ENCODE measurements around the gene AK4. TPM values are rescaled to one million over a fixed set of nuclear protein-coding genes. Genes with fewer than 3 reads are reported as not detected.

Gene AK4
- total and polyA plus RNA-seq, 2 of the 4 experiments (the other 2 are of a cell fraction), result 12.4 to 30.3 TPM

DNA sequence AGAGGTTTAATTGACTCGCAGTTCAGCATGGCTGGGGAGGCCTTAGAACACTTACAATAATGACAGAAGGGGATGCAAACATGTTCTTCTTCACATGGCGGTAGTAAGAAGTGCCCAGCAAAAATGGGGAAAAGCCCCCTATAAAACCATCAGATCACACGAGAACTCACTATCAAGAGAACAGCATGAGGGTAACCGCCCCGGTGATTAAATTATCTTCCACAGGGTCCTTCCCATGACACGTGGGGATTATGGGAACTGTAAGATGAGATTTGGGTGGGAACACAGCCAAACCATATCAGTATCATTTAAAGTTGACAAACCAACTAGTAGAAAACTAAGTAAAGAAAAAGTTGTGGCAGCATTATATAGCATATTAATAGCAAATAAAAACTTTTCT lies 90.0 kb downstream of the AK4 start:
- H3K27ac ChIP-seq (ENCODE audit: insufficient read depth, low read length), result no peak overlapping the region
- H3K9me3 ChIP-seq (ENCODE audit: control insufficient read depth, insufficient read depth, low read length), result peaks cover 2% of the 10 kb centered on the region; the same call in 1 of the 2 replicates
- no peak overlapping the region for H4K5ac ChIP-seq (ENCODE audit: low read depth, low read length)
- TF ChIP-seq NFE2L2 (IDR thresholded peaks at IDR 0.05; ENCODE audit: low read depth, low read length) (no peak), RFX5 (IDR thresholded peaks at IDR 0.05; ENCODE audit: low read depth, low read length) (no peak), POLR2A (IDR thresholded peaks at IDR 0.05; ENCODE audit: low read depth, low read length) (no peak), RAD21 (IDR thresholded peaks at IDR 0.05; ENCODE audit: low read length) (no peak), SMC3 (IDR thresholded peaks at IDR 0.05; ENCODE audit: low read depth, low read length) (no peak)
- TF ChIP-seq, protein P1, sequence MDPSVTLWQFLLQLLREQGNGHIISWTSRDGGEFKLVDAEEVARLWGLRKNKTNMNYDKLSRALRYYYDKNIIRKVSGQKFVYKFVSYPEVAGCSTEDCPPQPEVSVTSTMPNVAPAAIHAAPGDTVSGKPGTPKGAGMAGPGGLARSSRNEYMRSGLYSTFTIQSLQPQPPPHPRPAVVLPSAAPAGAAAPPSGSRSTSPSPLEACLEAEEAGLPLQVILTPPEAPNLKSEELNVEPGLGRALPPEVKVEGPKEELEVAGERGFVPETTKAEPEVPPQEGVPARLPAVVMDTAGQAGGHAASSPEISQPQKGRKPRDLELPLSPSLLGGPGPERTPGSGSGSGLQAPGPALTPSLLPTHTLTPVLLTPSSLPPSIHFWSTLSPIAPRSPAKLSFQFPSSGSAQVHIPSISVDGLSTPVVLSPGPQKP (IDR thresholded peaks at IDR 0.05; ENCODE audit: borderline replicate concordance, low read depth, low read length), result no peak
- TF ChIP-seq, protein P2, sequence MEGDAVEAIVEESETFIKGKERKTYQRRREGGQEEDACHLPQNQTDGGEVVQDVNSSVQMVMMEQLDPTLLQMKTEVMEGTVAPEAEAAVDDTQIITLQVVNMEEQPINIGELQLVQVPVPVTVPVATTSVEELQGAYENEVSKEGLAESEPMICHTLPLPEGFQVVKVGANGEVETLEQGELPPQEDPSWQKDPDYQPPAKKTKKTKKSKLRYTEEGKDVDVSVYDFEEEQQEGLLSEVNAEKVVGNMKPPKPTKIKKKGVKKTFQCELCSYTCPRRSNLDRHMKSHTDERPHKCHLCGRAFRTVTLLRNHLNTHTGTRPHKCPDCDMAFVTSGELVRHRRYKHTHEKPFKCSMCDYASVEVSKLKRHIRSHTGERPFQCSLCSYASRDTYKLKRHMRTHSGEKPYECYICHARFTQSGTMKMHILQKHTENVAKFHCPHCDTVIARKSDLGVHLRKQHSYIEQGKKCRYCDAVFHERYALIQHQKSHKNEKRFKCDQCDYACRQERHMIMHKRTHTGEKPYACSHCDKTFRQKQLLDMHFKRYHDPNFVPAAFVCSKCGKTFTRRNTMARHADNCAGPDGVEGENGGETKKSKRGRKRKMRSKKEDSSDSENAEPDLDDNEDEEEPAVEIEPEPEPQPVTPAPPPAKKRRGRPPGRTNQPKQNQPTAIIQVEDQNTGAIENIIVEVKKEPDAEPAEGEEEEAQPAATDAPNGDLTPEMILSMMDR (conservative IDR thresholded peaks at IDR 0.05; ENCODE audit: low read depth, low read length), result no peak
- BruUV-seq (replicated peaks), result no TSS peak
- H2BK20ac ChIP-seq (ENCODE audit: low read depth, low read length), result no peak overlapping the region
- no peaks in the 10 kb centered on the region for H4K20me1 ChIP-seq (ENCODE audit: insufficient read depth, low read length)
- ATAC-seq (ENCODE audit: low read depth), result no peak
- no peak overlapping the region for H3K4ac ChIP-seq (ENCODE audit: low read depth, low read length)
- H3K4me2 ChIP-seq (ENCODE audit: low read depth, low read length), result no peak overlapping the region
- H3K9me1 ChIP-seq (ENCODE audit: insufficient read depth, low read length), result no peaks in the 10 kb centered on the region
- no peak overlapping the region for H2AFZ ChIP-seq (replicated peaks; ENCODE audit: low read length, poor library complexity)
- no peak overlapping the region for H2BK5ac ChIP-seq (ENCODE audit: low read depth, low read length, poor library complexity, severe bottlenecking)
- dilution Hi-C loops (cut with HindIII; ENCODE audit: low sequenced_read_pairs, unreplicated experiment) (no loop called here), intact Hi-C loops (cut with micrococcal nuclease) (loop anchor here (5.0 kb wide), 1 partner anchor 709 kb away; no protein-coding TSS in a partner anchor), in situ Hi-C loops (cut with MboI; ENCODE audit: low sequenced_read_pairs) (no loop called here)
- no peak overlapping the region for H4K91ac ChIP-seq (ENCODE audit: insufficient read depth, low read depth, low read length)
- no CpG with 5 or more reads among the region's 6 CpGs for WGBS, 2 experiments (ENCODE audit: extremely low coverage in 2 of 2, insufficient read length in 1 of 2)
- ChIA-PET CTCF (interaction anchor here (2.4 kb wide), 1 partner anchor 449 kb away, joined by 20 read pairs; no protein-coding TSS in a partner anchor), POLR2A (ENCODE audit: unreplicated experiment) (no interaction called here)
- H3K4me3 ChIP-seq (ENCODE audit: insufficient read depth, low read depth, low read length), result no peak overlapping the region
- H3K14ac ChIP-seq (replicated peaks; ENCODE audit: low read depth, low read length), result no peak overlapping the region
- H3K36me3 ChIP-seq (ENCODE audit: control insufficient read depth, insufficient read depth, low read length), result no peaks in the 10 kb centered on the region
- H3K4me1 ChIP-seq (ENCODE audit: control insufficient read depth, insufficient read depth, low read length), result no peaks in the 10 kb centered on the region
- H3K79me1 ChIP-seq (ENCODE audit: low read depth in 1 of 2, low read length in 2 of 2), result no peaks in the 10 kb centered on the region
- no peak for DNase-seq
- no peaks in the 10 kb centered on the region for H3K27me3 ChIP-seq (ENCODE audit: control insufficient read depth, insufficient read depth, low read length)
- H3K18ac ChIP-seq (ENCODE audit: low read depth, low read length), result no peak overlapping the region
- no peak overlapping the region for H2BK15ac ChIP-seq (ENCODE audit: low read depth, low read length)
- no peak overlapping the region for H3K56ac ChIP-seq (ENCODE audit: extremely low read depth, insufficient read depth, low read length)
- no peak overlapping the region for H2BK120ac ChIP-seq (ENCODE audit: low read depth, low read length)
- no peak overlapping the region for H4K8ac ChIP-seq (ENCODE audit: low read depth in 2 of 2, low read length in 2 of 2)
- no peak overlapping the region for H2AK9ac ChIP-seq (replicated peaks; ENCODE audit: low read depth, low read length, poor library complexity)
- H2AK5ac ChIP-seq (ENCODE audit: low read depth, low read length), result no peak overlapping the region
- no peak overlapping the region for H3K23ac ChIP-seq (ENCODE audit: low read depth, low read length)
- H3K9ac ChIP-seq (ENCODE audit: low read depth, low read length), result no peak overlapping the region

All from IMR-90 (cell line).